ENCODE measurements around the gene CD68.
A peak's percentile ranks its signal among the peaks of the same experiment; 100 is the strongest.
"Not testable (repeated sequence)": the region's sequence is repeated elsewhere in the genome, so short reads cannot be mapped to it uniquely, and the experiment has no call there.

The CD68 gene

DNA sequence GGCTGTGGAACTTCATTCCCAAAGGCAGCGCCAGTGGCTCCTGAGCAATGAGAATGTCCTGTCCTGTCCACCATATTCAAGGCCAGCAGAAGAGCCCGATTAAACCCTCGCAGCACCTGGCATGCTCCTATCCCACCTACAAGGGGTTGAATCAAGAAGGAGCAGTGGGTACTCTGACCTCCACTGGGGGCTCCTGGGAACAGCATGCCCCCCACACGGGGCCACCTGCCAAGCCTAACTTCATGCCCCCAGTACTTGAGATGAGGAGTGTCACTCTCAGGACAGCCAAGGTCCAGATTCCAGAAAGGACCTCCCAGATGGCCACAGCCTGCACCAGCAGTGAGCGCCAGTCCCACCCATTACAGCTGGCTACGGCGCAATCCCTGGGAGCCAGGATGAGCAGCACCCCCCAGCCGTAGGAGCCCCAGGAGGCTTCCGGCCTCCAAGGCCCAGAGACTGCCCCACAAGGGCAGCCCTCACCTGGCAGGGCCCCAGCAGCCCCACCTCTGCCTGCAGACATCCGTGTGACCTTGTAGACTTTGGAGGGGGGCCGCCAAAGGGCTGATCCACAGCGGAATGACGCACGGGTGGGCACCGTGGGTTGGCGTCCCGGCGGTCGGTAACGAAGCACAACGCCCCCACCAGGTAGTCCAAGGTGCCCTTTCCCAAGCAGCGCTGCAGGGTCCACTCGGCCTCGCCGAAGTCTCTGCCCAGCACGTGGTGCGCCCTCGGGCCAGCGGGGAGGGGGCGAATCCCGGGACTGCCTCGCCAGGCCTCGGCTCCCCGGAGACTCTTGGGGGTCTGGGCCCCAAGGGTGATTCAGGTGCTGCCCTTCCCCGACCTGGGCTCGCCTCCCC lies 3.2 kb downstream of the CD68 start:
- no peak for DNase-seq

DNA sequence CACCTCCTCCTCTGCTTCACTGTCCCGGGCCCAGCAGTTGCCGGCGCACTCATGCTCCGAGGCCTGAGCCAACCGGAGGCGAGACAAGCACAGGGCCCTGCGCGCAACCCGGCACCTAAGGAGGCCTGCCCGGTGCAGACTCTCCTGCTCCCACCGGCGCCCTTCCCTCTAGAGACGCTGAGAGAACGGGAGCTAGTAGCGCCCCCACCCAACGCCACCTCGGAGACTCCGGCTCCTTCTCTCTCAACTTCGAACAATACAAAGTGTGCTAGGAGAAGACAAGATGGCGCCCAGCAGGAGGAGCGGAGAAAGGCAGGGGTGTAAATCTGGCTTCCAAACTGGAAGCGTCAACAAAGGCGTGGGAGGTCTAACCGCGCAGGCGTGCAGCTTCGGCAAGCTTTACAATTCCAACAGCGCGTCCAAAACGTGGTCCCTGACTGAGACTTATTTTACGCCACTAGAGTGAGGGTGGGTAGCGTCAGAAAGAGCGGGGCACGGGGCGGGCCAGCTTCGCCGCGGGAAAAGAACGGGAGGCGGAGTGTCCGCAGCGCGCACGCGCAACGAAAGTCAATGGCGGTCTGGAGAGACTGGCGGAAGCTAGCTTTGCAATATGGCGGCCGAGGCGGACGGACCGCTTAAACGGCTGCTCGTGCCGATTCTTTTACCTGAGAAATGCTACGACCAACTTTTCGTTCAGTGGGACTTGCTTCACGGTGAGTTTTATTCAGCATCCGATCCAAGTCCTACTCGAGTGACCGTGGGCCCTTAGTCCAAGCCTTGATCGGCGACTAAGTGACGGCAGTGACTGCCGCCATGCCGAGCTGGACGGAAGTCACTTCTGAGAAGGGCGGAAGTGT lies 4.0 kb downstream of the CD68 start, which contains the start of gene MPDU1:
MPDU1 (plus strand) TSS at position 600 of the 857 bp plus-strand sequence; CDS start at position 611, 11 bp downstream.
- DNase-seq: peak; percentile 95

DNA sequence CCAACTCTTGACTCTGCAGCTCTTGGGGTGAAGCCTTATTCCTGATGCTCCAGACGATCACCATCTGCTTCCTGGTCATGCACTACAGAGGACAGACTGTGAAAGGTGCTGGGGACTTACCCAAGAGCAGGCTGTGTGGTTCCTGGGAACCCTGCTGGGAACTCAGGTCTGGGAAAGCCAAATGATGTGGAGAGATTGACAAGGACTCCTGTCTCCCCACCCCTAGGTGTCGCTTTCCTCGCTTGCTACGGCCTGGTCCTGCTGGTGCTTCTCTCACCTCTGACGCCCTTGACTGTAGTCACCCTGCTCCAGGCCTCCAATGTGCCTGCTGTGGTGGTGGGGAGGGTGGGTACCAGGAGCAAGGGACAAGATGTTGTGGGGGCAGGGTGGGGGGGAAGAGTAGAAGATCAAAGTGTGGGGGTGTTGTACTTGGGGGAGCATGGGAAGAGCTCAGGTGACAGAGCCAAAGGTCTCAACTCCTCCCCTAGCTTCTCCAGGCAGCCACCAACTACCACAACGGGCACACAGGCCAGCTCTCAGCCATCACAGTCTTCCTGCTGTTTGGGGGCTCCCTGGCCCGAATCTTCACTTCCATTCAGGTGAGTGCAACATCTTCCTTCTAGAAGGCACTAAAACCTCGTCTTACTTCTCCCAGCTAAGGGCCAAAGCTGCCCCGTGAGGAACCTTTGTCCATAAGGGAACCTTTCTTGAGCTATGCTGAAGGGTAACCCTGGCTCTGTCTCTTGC lies 7.4 kb downstream of the CD68 start:
- no peak for DNase-seq

DNA sequence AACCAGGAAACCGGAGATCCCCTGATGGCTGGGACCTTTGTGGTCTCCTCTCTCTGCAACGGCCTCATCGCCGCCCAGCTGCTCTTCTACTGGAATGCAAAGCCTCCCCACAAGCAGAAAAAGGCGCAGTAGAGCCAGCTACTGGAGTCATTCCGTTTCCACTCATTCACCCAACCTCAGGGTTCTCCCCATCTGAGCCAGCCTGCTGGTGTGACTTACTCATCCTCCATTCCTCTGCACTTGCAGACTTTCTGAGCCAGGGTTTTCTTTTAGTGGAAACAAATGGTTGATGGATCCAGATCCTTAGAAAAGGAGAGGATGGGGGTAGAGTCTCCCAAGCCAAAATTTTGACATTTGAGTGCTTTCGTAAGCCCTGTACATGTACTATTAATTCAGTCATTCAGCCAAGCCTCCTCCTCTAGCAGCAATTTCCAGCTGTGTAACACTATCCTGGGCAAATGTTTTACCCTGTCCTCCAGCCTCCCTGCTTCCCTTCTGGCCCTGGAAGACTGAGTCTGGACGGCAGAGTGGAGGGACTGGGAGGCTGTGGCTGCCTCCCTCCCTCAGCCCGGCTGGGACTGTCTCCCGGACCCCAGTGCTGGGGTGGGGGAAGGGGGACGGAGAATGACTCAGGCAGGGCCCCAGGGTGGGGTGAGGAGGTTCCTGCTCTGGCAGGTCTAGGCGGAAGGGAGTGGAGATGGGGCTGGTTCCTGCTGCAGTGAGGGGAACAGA lies 8.1 kb downstream of the CD68 start:
- no peak for DNase-seq

DNA sequence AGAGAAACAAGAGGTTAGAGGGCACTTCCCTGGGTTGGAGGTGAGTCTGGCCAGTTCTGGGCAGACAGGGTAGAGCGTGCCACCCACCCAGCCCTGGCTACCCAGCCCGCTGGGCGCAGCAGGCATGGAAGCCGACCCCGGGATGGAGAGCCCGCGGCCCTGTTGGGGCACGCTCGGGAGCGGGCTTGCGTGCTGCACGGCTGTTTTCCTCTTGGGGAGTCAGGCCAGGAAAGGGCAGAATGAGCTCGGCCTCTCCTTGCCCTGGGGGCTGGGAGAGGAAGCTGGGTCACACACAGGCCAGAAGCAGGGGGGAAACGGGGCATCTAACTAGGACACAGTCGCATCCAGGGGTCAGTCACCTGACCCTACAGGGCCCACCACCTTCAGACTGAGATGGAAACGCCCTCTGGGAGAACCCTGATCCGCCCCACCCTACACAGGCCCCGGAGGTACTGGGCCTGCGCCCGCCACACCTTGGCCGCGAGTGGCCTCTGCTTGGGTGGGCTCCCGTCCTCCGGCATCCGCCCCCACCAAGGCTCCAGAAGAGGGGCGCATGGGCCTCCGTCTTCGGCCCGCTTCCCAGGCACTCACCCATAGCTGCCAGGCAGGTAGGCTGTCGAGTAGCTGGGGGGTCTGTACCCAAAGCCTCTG lies 9.2 kb downstream of the CD68 start:
- no peak for DNase-seq

DNA sequence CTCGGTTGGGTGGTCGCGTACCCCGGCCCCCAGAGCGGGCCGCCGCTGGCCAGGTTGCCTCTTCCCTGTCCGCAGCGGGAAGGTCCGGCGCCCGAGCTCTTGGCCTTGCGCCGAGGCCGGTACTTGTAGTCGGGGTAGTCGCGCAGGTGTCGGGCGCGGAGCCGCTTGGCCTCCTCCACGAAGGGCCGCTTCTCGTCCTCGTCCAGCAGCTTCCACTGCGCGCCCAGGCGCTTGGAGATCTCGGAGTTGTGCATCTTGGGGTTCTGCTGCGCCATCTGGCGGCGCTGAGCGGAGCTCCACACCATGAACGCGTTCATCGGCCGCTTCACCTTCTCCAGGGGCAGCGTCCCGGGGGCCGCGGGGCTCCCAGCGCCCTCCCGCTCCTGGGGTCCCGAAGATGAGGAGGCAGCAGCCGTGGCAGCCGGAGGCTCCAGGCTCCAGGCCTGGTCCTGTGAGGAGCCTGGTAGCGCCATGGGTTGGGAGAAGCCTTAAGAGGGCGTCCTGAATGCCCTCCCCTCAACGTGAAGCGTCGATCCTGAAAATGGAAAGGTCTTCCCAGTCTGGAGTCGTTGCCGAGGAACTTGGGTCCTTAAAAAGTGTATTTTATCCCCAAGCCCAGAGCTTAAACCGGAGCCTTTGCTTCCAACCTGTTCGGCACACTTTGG lies 9.9 kb downstream of the CD68 start:
- no peak for DNase-seq

DNA sequence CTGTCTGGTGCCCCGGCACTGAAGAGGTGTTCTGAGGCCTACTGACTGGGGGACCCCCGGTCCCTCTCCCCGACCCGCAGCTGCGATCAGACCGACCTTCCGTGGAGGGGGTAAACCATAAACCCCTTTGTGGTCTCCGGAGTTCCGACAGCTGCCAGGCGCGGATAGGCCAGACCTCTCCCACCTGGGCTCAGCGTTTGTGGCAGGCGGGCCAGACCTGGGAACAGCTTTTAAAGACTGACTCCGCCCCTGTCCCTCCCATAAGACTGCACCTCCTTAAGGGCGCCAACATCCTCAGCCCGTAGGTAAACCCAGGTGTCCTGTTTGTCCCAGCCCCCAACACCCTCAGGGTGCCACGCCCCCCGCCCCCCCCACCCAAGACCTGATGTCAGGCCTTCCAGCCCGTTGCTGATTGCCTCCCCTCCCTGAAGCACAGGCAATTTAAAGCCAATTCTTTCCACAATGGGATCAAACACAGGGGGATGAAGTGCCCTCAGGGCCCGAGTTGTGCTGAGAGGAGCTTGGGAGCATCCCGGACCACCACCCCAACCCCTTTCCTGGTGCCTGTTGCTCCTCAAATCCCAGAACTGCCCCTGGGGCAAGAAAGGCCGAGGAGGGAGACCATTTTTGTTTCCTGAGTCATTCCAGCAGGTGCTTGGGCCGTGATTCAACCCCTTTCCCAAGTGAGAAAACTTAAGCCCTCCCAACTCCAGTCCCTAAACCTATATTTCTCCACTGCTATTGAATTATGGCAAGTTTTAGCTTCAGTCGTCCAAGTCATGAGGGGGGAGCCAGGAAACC lies 10.7 kb downstream of the CD68 start, which contains the start of gene SOX15:
SOX15 (minus strand) TSS at position 204 of the 801 bp plus-strand sequence. CDS start 418 bp downstream, outside the sequence.
- DNase-seq: no peak

DNA sequence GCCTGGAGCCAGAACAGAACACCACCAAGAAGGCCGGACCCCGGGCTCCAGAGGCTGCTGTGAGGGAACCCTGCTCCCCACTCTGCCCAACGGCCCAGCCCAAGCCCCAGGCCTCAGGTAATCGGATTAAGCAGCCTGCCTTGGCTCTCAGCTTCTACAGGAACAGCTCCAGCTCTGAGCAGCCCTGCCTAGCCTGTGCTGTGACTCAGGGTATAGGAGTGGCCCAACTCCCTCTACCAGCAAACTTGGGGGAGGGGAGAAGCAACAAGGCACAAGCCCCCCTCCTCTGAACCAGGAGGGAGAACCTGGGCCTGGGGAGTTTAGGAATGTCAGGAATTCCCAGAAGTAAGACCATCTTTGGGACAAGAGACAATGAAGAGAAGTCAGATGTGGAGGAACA lies 11.3 kb downstream of the CD68 start:
- no peak for DNase-seq

DNA sequence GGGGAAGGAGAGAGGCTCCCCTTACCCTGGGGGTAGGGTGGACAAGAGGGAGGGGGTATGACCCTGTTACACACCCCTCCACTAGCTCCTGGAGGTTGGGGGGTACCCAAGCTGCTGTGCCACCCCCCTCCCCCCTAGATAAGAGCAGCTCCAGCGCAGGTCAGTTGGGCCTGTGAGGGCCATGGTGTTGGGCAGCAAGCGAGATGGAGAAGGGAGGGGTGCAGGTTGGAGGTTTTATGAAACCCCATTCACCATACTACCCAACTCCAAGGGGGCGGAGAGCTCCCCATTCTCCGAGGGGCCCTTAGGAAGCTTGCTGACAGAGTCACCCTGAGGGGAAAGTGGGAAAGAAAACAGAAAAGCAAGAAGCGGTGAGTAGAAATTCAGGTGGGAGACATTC lies 12.2 kb downstream of the CD68 start:
- DNase-seq: no peak

DNA sequence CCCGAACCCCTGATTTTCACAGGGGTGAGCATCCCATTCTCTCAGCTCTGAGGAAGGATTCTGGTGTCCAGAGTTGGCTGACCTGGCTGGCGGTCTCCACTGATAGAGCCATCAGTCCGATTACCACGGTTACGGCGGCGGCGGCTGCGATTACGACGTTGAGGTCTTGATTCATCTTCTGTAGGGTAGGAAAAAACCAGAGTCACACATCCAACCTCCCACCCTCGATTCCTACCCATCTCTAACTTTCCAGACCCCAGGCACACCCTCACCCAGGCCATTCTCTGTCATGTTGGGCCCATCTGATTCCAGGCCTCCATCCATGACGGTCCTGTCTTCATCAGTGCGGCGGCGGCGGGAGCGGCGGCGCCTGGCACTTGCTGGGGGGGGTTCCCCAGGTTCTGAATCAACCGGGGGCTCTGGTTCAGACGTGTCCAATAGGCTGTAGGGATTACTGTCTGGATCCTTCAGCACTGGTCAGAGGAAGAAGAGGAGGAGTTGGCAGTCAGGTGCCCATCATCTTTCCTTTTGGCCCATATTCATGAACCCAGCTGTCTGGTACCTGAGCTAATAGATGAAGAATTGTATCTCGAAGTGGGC lies 13.1 kb downstream of the CD68 start:
- DNase-seq: no peak

DNA sequence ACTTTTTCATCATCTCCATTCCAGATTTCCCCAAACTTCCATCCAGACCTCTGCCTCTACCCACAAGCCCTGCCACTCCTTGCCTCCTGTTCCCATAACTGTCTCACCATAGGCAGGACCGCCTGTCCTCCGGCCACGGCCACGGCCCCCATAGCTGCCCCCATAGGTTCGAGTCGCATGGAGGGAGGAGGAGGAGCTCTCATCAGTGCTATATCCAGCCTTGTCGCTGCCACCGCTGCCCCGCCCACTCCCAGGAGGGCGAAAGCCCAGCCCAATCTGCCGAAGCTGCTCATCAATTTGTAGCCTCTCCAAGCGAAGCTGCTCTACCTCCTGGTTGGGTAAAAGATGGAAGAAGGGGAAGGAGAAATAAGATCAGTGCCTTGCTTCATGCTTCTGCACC lies 13.9 kb downstream of the CD68 start:
- DNase-seq: no peak

DNA sequence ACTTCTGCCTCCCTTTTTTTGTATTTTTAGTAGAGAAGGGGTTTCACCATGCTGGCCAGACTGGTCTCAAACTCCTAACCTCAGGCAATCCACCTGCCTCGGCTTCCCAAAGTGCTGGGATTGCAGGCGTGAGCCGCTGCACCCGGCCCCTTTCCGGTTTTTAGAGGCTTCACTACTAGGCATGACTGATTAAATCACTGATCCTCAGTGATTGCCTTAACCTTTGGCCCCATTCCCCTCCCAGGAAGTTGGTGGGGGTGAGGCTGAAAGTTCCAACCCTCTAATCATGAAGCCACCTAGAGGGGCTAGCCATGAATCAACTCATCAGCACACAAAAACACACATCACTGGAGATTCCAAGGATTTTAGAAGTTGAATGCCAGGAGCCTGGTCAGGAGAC lies 18.1 kb downstream of the CD68 start:
- not testable (repeated sequence) for DNase-seq

DNA sequence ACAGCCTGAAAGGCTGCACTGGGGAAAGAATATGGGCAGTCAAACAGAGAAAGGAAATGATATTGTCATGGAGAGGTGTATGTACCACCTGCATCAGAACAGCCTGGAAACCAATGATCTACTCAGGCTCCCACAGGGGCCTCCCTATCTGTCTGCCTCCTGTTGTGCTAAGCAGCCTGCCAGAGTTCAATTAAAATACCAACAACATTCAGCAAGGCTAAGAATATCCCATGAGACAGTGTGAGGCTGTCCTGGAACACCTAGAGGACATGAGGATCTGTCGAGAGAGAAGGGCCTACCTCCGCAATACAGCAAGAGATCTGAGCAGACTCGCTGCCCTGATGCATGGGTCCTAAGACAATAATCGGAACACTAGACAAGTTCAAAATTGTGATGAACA lies 26.8 kb downstream of the CD68 start:
- no peak for DNase-seq

DNA sequence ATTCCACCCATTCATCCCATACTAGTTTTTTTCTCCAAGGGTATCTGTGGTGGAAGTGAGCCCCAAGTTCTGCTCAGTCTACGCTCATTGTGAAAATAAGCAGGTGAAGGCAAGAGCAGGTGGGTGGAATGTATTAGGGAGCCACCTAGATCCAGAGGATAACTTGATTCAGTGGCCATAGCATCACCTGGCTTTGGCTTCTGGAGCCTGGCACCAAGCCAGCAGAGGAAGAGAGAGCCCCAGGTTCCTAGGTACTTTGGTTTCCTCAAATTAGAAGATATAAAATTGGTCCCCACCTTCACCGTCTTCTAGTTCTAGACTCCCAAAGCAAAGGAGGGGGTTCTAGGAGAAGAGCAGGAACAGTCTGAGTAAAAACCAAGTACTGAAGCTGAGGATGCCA lies 31.2 kb downstream of the CD68 start:
- DNase-seq: no peak

DNA sequence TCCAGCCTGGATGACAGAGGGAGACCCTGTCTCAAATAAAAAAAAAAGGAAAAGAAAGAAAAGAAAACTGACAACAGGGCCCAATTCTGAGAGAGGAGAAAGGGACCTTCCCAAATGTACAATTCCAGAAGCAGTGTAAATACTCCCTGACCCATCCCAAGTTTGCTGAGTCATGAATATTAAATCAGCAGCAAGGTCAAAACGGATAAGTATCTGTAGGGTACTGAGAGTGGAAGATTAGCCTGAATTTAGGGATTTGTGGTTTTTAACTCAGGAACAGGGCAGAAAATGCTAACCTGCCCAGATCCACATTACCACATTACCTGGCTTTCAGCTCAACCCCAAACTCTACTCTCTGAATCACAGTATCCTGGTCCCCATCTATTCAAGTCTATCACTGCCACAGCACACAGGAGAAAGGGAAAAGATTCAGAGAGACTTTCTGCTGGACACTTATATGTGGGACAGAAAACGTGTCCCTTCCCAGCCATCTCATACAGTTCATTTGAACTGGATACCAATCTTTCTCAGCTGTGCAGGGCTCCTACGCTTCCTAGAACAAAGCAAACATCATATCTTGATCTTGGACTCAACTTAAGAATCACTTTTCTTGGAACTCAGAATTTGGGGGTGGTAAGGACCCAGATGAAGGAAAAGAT lies 32.3 kb downstream of the CD68 start:
- DNase-seq: no peak

DNA sequence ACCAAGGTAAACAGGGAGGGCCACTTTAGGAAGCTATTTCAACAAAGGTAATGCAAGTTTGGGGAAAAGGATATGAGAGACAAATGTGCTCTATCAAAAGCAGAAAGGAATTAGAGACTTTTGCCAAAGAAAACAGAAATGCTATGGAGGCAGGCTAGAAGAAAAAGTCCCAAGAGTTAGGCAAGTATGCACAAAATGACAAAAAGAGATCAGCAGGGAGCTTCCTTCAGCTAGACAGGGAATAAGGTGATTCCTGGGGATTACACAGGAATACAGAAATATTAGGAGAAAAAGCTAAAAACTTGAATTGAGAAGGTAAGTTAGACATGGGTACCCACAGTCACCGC lies 32.8 kb downstream of the CD68 start:
- no peak for DNase-seq

DNA sequence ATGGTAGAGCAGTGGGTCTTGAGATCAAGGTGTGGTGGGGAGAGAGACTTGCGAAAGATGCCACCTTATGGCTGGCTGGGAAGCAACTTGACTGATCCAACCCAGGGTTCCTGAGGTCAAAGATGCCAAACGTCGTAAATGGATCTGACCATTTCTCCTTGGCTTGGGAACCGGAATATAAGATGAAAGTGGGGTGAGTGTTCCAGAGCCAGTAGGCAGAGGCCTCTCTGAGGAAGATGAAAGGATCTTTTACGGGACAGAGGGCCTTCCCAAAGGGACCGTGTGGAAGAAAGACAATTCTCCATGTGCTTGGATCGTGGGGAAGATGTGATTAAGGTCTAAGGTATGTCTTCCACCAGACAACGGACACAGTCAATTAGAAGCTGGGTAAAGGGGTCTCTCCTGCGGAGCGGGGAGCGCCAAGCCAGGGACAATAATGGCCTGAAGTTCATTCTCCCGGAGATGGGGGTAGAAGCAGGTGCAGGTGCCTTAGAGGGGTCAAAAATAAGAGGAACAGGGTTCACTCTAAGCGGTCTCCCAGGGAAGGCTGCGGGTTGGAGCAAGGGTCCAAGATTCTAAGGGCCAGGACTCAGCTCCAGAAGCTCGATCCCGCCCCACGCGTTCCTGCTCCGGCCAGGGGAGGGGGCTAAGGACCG lies 34.5 kb downstream of the CD68 start:
- no peak for DNase-seq

DNA sequence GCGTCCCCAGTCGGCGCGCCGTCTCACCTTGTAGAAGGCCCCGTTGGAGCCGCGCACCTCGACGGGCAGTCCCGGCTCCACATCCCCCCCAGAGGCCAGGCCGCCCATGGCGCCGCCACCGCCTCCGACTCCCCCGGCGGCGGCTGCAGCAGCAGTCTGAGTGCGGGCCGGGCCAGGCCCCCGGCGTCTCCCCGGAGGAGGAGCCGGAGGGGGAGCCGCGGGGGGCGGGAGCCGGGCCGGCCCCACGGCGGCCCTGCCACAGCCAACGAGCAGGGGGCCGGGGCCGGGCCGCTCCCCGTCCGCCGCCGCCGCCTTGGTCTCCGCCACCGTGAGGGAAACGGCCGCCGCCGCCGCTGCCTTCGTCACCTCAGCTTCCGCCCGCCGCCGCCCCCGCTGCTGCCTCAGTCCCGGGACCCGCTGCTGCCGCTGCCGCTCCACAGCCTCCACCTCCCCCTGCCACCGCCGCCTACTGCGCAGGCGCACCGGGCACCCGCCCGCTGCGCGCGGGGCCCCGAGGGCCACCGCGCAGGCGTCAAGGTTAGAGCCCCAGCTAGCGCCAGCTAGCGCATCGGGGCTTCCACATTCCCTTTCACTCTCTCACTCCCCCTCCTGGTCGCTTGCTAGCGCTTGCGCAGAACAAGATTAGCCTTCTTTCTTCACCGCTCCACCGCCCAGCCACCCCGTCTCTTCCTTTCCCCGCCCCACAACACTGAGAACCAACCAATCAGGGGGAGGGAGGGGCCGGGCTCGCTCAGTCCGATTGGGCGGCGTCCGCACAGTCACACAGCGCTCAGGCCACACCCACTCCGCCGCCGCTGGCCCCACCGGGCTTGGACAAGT lies 35.2 kb downstream of the CD68 start, which contains the start of gene FXR2:
FXR2 (minus strand) TSS at position 473 of the 840 bp plus-strand sequence; CDS start at position 108, 365 bp downstream.
- peak; percentile 99 for DNase-seq
